H1 (cell line): ENCODE data around the gene DSCAM. TPM values are rescaled to one million over a fixed set of nuclear protein-coding genes. Genes with fewer than 3 reads are reported as not detected.

Experiments
- BRCA1 ChIP-seq: IDR thresholded peaks from 2 replicates; pipeline ENCODE4 v1.6.1; 2012; ENCODE audit warnings: low read depth, low read length, improper control_type of control experiment
- CREB1 ChIP-seq: IDR thresholded peaks from 2 replicates; pipeline ENCODE4 v1.6.1; 2012; ENCODE audit warnings: inconsistent platforms
- E2F6 ChIP-seq: IDR thresholded peaks from 2 replicates; pipeline ENCODE4 v1.6.1; 2012; ENCODE audit warnings: inconsistent platforms
- EGR1 ChIP-seq: IDR thresholded peaks from 2 replicates; pipeline ENCODE4 v1.6.1; 2011; ENCODE audit warnings: low read depth, low read length, borderline replicate concordance
- HDAC2 ChIP-seq, 2 experiments: fragments of 300-600 bp in 1 of 2; sonication (generic) in 1 of 2; IDR thresholded peaks; 2 replicates each; pipeline ENCODE4 v1.6.1; 2011 to 2012; ENCODE audit warnings: low read depth in 2 of 2, low read length in 2 of 2, mild to moderate bottlenecking in 2 of 2, moderate library complexity in 2 of 2, borderline replicate concordance in 1 of 2, inconsistent platforms in 1 of 2
- HDAC6 ChIP-seq: IDR thresholded peaks from one replicate; pipeline ENCODE4 v1.7.1; 2012; ENCODE audit warnings: low read depth, mild to moderate bottlenecking, inconsistent platforms, low read length, moderate library complexity
- YY1 ChIP-seq: IDR thresholded peaks from 2 replicates; pipeline ENCODE4 v1.6.1; 2011; ENCODE audit warnings: low read depth, mild to moderate bottlenecking, low read length
- polyA plus RNA-seq, 7 experiments: library from polyadenylated mRNA; depleted of rRNA in 3 of 7; stranded (reverse) in 5 of 7; unstranded in 2 of 7; fragments of >200 nt in 5 of 7; fragments of 200-250 nt in 2 of 7; gene quantifications; 1 replicate in 5 of 7; 2 replicates in 1 of 7; 4 replicates in 1 of 7; pipeline versions ENCODE4 v1.2.1 to v1.2.3, GENCODE V29; 2011 to 2013; ENCODE audit warnings: missing spikeins in 2 of 7, mixed read lengths in 2 of 7
- total RNA-seq: library from RNA; stranded (reverse); fragmentation: NEBNext Ultra II Directional; extraction: Animal tissue kit (Norgen Biotek cat#: 25700); gene quantifications from 2 replicates; pipeline ENCODE4 v1.2.1, GENCODE V29; 2021

The DSCAM gene
- total and polyA plus RNA-seq, 2 of the 8 experiments (the other 6 are each of a cell fraction or from before 2014, with no cell fraction given), result 0.02 to 0.15 TPM

GRCh38 chr21:40531016-40531415, 315.9 kb downstream of the DSCAM start (continued):
- TF ChIP-seq BRCA1 (no peak), CREB1 (no peak), E2F6 (no peak), EGR1 (no peak), HDAC6 (no peak), HDAC2 (IDR thresholded peaks at IDR 0.05; ENCODE audit: borderline replicate concordance in 1 of 2, low read depth in 2 of 2, low read length in 2 of 2) (no peak), YY1 (no peak)
- TF ChIP-seq, all 59 proteins: peak for 0
